Neural crest cell (in vitro differentiated cells): Measurements from ENCODE around the gene CERS6. TPM values are rescaled to one million over a fixed set of nuclear protein-coding genes. Genes with fewer than 3 reads are reported as not detected.

Source experiments
- DNase-seq: peaks from one replicate; pipeline ENCODE4 v3.0.0; 2021; ENCODE audit warnings: low read depth, mixed read lengths, low spot score
- H3K27ac Mint-ChIP-seq: one replicate; pipeline ENCODE4 v1.8.0; 2021; ENCODE audit warnings: mild to moderate bottlenecking, mixed read lengths; ENCODE audit not compliant: unreplicated experiment
- H3K27me3 Mint-ChIP-seq: 2 replicates; pipeline ENCODE4 v1.8.0; 2021; ENCODE audit warnings: low read depth, mild to moderate bottlenecking, mixed read lengths
- H3K36me3 Mint-ChIP-seq: 2 replicates; pipeline ENCODE4 v1.8.0; 2021; ENCODE audit warnings: low read depth, mild to moderate bottlenecking, mixed read lengths
- H3K4me1 Mint-ChIP-seq: 2 replicates; pipeline ENCODE4 v1.8.0; 2021; ENCODE audit warnings: mixed read lengths
- H3K4me3 Mint-ChIP-seq: one replicate; pipeline ENCODE4 v1.8.0; 2021; ENCODE audit warnings: mild to moderate bottlenecking, mixed read lengths
- H3K9me3 Mint-ChIP-seq: 2 replicates; pipeline ENCODE4 v1.8.0; 2021; ENCODE audit warnings: mixed read lengths
- CTCF ChIP-seq: fragments of 200-600 bp; sonication (generic); conservative IDR thresholded peaks from 2 replicates; pipeline ENCODE4 v1.5.0; 2021; ENCODE audit warnings: antibody characterized with exemption, mild to moderate bottlenecking
- total RNA-seq: library from RNA; stranded (reverse); gene quantifications from 2 replicates; pipeline ENCODE4 v1.2.1, GENCODE V29; 2021

CERS6 gene
- total RNA-seq, 1 donor from 2014 or later: 27.4 TPM

DNA sequence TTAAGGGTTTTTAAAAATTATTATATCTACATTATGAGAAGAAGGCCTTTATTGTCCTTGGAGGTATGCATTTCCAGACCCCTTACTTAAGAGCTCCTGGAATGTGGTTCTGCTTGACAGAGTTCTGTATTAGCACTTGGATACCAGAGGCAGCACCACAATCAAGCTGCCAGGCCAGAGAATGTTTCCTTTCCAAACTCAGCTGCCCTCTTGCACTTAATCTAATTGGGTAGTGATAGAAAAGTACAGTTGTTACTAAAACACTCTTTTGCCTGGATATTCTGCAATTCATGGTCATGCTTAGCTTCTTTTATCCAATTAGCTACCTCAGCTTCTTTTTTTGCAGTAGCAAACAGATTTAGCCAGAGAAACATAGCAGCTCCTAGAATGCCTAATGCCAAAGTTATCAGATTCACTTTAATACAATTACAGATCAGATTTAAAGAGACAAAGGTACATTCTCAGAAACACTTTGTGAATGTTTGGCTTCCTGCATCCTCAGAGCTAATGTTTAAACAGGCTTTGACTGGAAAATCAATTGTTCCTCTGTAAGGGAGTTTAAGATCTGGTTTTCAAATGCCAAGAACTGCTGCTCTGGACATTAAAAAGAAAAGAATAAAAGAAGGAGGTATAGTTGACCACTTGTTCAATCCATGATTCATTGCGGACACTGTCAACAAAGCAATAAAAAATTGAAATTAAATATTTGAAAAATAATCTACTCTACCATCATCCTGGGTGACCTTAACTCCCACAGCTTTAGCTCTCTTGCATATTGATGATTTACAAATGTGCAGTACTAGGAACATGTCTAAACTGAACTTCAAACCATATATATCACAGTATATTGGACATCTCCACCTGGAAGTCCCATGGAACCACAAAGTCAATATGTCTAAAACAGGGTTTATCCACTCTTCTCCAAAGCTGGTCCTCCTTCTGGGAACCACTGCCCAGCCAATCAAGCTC is 359.2 kb downstream of the CERS6 start:
- H3K36me3 Mint-ChIP-seq: no peaks in the 10 kb centered on the region
- H3K27me3 Mint-ChIP-seq: no peaks in the 10 kb centered on the region
- no peak for TF ChIP-seq CTCF
- no peaks in the 10 kb centered on the region for H3K9me3 Mint-ChIP-seq
- no peak for DNase-seq
- H3K4me3 Mint-ChIP-seq: no peak overlapping the region
- no peak overlapping the region for H3K27ac Mint-ChIP-seq
- H3K4me1 Mint-ChIP-seq: peaks cover 27% of the 10 kb centered on the region

DNA sequence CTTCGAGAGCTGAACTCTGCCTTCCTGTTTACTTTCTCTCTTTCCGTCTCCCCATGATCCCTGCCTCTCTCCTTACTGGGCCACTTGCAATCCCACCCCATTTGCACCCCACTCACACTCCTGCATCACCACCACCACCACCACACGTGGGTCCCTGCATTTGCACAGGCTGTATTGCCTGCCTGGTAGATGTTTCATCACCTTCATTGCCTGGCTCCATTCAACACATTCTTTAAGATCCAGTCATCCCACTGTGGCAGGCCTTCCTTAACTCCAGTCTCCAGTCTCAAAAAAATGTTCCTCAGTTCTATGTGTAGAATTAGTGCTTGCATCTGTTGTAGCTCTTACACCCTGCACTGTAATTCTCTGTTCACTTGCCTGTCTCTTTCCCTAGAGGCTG is 360.3 kb downstream of the CERS6 start:
- no peaks in the 10 kb centered on the region for H3K36me3 Mint-ChIP-seq
- TF ChIP-seq CTCF: no peak
- DNase-seq: no peak
- H3K27me3 Mint-ChIP-seq: no peaks in the 10 kb centered on the region
- peaks cover 26% of the 10 kb centered on the region for H3K4me1 Mint-ChIP-seq
- no peak overlapping the region for H3K4me3 Mint-ChIP-seq
- no peak overlapping the region for H3K27ac Mint-ChIP-seq
- H3K9me3 Mint-ChIP-seq: no peaks in the 10 kb centered on the region

- H3K4me1 Mint-ChIP-seq: peaks cover 18% of the 10 kb centered on the region
- no peak overlapping the region for H3K4me3 Mint-ChIP-seq
- DNase-seq: no peak
- no peaks in the 10 kb centered on the region for H3K36me3 Mint-ChIP-seq
- H3K9me3 Mint-ChIP-seq: no peaks in the 10 kb centered on the region
- H3K27ac Mint-ChIP-seq: no peak overlapping the region
- H3K27me3 Mint-ChIP-seq: no peaks in the 10 kb centered on the region
- no peak for TF ChIP-seq CTCF
Measured at GRCh38 chr2:168819050-168819715, 363.1 kb downstream of the CERS6 start.

DNA sequence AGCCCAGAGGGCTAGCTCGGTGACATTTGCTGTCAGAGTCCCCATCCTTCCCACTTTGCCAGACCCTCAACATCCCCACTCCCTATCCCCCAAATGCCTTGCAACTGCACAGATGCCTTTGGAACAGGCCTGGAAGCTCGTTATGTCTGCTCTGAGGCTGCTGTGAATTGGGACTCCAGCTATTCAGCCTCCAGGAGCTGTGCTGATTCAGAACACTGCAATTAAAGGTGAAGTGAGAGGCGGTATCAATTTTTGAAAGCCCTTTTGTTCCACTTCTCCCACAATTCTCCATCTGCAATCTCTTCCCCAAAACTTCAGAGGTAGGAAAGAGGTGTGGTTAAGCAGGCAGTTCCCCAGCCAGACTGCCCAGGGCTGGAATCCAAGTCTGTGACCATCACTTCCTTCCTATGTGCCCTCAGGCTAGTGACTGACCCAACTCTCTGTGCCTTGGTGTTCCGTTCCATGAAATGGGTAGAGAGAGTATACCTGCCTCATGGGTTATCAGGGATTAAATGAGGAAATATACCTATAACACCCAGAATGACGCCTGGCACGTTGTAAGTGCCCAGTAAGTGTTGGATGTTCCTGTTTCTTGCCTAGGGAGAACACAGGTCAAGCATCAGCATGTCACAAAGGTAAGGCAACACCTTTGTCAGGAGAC is 363.9 kb downstream of the CERS6 start:
- no peak for TF ChIP-seq CTCF
- Mint-ChIP-seq H3K27me3 (no peaks in the 10 kb centered on the region), H3K27ac (peak overlapping the region; percentile 76), H3K4me1 (peaks cover 18% of the 10 kb centered on the region), H3K36me3 (no peaks in the 10 kb centered on the region), H3K9me3 (no peaks in the 10 kb centered on the region), H3K4me3 (no peak overlapping the region)
- DNase-seq: no peak

GRCh38 chr2:168821577-168821976 is 365.5 kb downstream of the CERS6 start:
- no peaks in the 10 kb centered on the region for H3K27me3 Mint-ChIP-seq
- H3K4me3 Mint-ChIP-seq: no peak overlapping the region
- H3K9me3 Mint-ChIP-seq: no peaks in the 10 kb centered on the region
- DNase-seq: no peak
- no peak overlapping the region for H3K27ac Mint-ChIP-seq
- no peak for TF ChIP-seq CTCF
- no peaks in the 10 kb centered on the region for H3K36me3 Mint-ChIP-seq
- peaks cover 19% of the 10 kb centered on the region for H3K4me1 Mint-ChIP-seq
